ENCODE results near the gene ISLR. TPM values are rescaled to one million over a fixed set of nuclear protein-coding genes. Genes with fewer than 3 reads are reported as not detected.

The ISLR gene
- total RNA-seq, 2 donors from 2014 or later, result 36.5 to 70.7 TPM

GRCh38 chr15:74225928-74226327 is 52.4 kb downstream of the ISLR start:
- Histone ChIP-seq H3K9me3 (no peaks in the 10 kb centered on the region), H3K27me3 (replicated peaks; ENCODE audit: insufficient read depth) (no peaks in the 10 kb centered on the region), H3K4me1 (replicated peaks) (no peaks in the 10 kb centered on the region), H3K4me3 (no peak overlapping the region), H3K27ac (no peak overlapping the region), H3K36me3 (no peaks in the 10 kb centered on the region)
- TF ChIP-seq POLR2A (IDR thresholded peaks at IDR 0.05) (no peak), POLR2AphosphoS5 (IDR thresholded peaks at IDR 0.05) (no peak), CTCF (IDR thresholded peaks at IDR 0.05) (no peak)
- intact Hi-C loops (cut with DNase I), result no loop called here
- 83% methylated on average over 5 of the region's 5 CpGs for WGBS
- DNase-seq (ENCODE audit: low spot score), result no peak

Small RNAs within 50 kb of the gene (small RNA-seq; reads per million reads assigned to genes)
- 0 reads per million in 2 donors for gene RF00017

Other genes with a start within 250 kb of the ISLR start
- gene LOXL1, start 247.2 kb upstream of the ISLR start, total RNA-seq, result 10 to 100 TPM; 20.5 to 22.5 TPM
- 10 to 100 TPM; 15.6 to 26.8 TPM for gene STOML1, start 181.4 kb upstream of the ISLR start, total RNA-seq
- 100 to 1,000 TPM in 1 of 2 donors, 10 to 100 TPM in 1; 67.5 to 122 TPM for gene PML, start 179.0 kb upstream of the ISLR start, total RNA-seq
- gene GOLGA6A, start 91.2 kb upstream of the ISLR start, total RNA-seq, result 1 to 10 TPM in 1 of 2 donors, not detected in 1; 4.4 TPM
- gene ISLR2, start 43.1 kb upstream of the ISLR start, total RNA-seq, result 1 to 10 TPM; 1.9 to 4.3 TPM
- gene STRA6, start 29.1 kb downstream of the ISLR start, total RNA-seq, result 1 to 10 TPM in 1 of 2 donors, under 1 TPM in 1; 0.77 to 1.8 TPM
- 1 to 10 TPM in 1 of 2 donors, not detected in 1; 1.5 TPM for gene CCDC33, start 62.6 kb downstream of the ISLR start, total RNA-seq
- 10 to 100 TPM in 1 of 2 donors, under 1 TPM in 1; 0.87 to 45.9 TPM for gene CYP11A1, start 193.9 kb downstream of the ISLR start, total RNA-seq